Mucosa of descending colon (tissue), 3 donors: Measurements from ENCODE around the gene MAP1S. TPM values are rescaled to one million over a fixed set of nuclear protein-coding genes. Genes with fewer than 3 reads are reported as not detected.

ENCODE experiments used
- ATAC-seq: fragments of 200-7000 bp; cut with Tn5 transposase; one replicate; pipeline ENCODE4 v1.9.1; 2020; ENCODE audit warnings: mild to moderate bottlenecking, moderate library complexity
- DNase-seq, 3 donors: peaks; one replicate each; pipeline ENCODE4 v3.0.0-alpha.2; 2020
- H3K36me3 ChIP-seq: fragments of 200-600 bp; one replicate; pipeline ENCODE4 v1.8.0; 2021; ENCODE audit warnings: low read depth, mild to moderate bottlenecking
- H3K4me1 ChIP-seq: fragments of 200-600 bp; one replicate; pipeline ENCODE4 v1.8.0; 2021; ENCODE audit warnings: low read depth, mild to moderate bottlenecking
- H3K4me3 ChIP-seq: fragments of 200-600 bp; one replicate; pipeline ENCODE4 v1.8.0; 2021; ENCODE audit warnings: mild to moderate bottlenecking
- H3K9me3 ChIP-seq: fragments of 200-600 bp; one replicate; pipeline ENCODE4 v1.8.0; 2021; ENCODE audit warnings: mild to moderate bottlenecking
- intact Hi-C, 2 donors: fragments of 100-400 bp; cut with DNase I in 1 of 2; cut with micrococcal nuclease in 1 of 2; formaldehyde crosslinking; loops; one replicate each; pipeline versions ENCODE4 v1.11.0 to v1.11.1; 2022; cut with DNase I, micrococcal nuclease
- total RNA-seq, 3 donors: library from RNA; stranded (reverse); fragmentation: NEBNext Ultra II Directional in 2 of 3; extraction: Animal tissue kit (Norgen Biotek cat#: 25700) in 2 of 3; gene quantifications; one replicate each; pipeline versions ENCODE4 v1.2.1 to v1.2.4, GENCODE V29; 2021 to 2023
- TF ChIP-seq, protein P1 (sequence below): fragments of 200-600 bp; IDR thresholded peaks from one replicate; pipeline ENCODE4 v1.8.0; 2022; ENCODE audit warnings: antibody characterized with exemption, mild to moderate bottlenecking
- donor health status: DM: no; HTN: no; CAD: no; lungs with moderate emphysema.
- donor health status: DM: no; HTN: no; CAD: no.
- donor health status: DM: no; HTN: yes; CAD: no.

MAP1S gene
- total RNA-seq, 3 donors from 2014 or later = 42.2 to 57.2 (median 44.7) TPM

- H3K36me3 ChIP-seq = peaks cover 5% of the 10 kb centered on the region
- no peak overlapping the region for H3K4me3 ChIP-seq
- H3K4me1 ChIP-seq = no peaks in the 10 kb centered on the region
- ATAC-seq = no peak
- intact Hi-C loops = no loop called here
- no peak for DNase-seq
- TF ChIP-seq, protein P1, sequence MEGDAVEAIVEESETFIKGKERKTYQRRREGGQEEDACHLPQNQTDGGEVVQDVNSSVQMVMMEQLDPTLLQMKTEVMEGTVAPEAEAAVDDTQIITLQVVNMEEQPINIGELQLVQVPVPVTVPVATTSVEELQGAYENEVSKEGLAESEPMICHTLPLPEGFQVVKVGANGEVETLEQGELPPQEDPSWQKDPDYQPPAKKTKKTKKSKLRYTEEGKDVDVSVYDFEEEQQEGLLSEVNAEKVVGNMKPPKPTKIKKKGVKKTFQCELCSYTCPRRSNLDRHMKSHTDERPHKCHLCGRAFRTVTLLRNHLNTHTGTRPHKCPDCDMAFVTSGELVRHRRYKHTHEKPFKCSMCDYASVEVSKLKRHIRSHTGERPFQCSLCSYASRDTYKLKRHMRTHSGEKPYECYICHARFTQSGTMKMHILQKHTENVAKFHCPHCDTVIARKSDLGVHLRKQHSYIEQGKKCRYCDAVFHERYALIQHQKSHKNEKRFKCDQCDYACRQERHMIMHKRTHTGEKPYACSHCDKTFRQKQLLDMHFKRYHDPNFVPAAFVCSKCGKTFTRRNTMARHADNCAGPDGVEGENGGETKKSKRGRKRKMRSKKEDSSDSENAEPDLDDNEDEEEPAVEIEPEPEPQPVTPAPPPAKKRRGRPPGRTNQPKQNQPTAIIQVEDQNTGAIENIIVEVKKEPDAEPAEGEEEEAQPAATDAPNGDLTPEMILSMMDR = no peak
- H3K9me3 ChIP-seq = no peaks in the 10 kb centered on the region
Observed at GRCh38 chr19:17727843-17728242, 8.6 kb downstream of the MAP1S start.

DNA sequence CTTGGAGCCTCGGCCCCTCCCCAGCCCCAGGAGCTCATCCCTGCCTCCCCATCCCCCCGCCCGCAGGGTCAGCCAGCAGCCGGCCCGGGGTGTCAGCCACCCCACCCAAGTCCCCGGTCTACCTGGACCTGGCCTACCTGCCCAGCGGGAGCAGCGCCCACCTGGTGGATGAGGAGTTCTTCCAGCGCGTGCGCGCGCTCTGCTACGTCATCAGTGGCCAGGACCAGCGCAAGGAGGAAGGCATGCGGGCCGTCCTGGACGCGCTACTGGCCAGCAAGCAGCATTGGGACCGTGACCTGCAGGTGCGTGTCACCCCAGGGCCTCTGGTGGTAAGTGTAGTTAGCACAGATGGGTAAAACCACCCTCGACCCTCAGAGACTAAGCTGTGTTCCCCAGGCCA lies 13.8 kb downstream of the MAP1S start:
- no peaks in the 10 kb centered on the region for H3K36me3 ChIP-seq
- no peak overlapping the region for H3K4me3 ChIP-seq
- TF ChIP-seq, protein P1 = no peak
- no peaks in the 10 kb centered on the region for H3K9me3 ChIP-seq
- intact Hi-C loops = no loop called here
- ATAC-seq (no peak), DNase-seq (no peak)
- H3K4me1 ChIP-seq = no peaks in the 10 kb centered on the region

- no peak overlapping the region for H3K4me3 ChIP-seq
- TF ChIP-seq, protein P1 = no peak
- ATAC-seq (no peak), DNase-seq (no peak)
- intact Hi-C loops = no loop called here
- H3K9me3 ChIP-seq = no peaks in the 10 kb centered on the region
- no peaks in the 10 kb centered on the region for H3K4me1 ChIP-seq
- no peaks in the 10 kb centered on the region for H3K36me3 ChIP-seq
Observed at GRCh38 chr19:17734146-17734545, 14.9 kb downstream of the MAP1S start.

DNA sequence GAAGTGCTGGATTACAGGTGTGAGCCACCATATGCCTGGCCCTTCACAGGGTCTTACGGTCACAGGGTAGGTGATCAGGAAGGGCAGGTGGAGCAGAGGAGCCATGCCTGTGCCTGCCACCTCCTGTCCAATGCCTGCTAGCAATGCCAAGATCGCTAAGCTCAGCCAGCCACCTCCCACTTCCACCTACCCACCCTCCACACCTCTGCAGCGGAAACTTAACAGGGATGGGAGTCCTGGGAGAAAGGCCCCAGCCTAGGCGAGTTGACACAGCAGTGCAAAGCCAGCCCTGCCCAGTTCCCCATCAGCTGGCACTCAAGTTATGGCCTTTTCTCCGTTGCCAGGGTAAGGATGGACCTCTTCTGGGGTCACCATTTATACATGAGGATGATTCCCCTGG lies 16.1 kb downstream of the MAP1S start:
- no peak for ATAC-seq
- H3K9me3 ChIP-seq = no peaks in the 10 kb centered on the region
- intact Hi-C loops = no loop called here
- no peaks in the 10 kb centered on the region for H3K36me3 ChIP-seq
- TF ChIP-seq, protein P1 = no peak
- H3K4me3 ChIP-seq = no peak overlapping the region
- no peaks in the 10 kb centered on the region for H3K4me1 ChIP-seq
- no peak for DNase-seq

DNA sequence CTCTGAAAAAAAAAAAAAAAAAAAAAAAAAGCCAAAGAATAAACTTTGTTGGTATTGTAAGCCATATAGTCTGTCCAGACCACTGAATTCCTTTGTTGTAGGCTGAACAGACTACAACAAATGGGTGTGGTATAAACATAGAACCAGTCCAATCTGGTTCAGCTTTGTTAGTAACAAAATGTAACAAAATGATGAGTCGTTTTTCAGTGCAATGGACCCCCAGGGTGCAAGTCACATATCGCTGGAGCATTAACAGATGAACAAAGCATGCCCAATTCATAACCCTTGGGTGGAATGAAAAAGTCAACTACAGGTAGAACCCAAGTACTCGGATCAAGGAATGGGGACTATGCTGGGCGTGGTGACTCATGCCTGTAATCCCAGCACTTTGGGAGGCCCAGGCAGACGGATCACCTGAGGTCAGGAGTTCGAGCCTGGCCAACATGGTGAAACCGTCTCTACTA lies 18.4 kb downstream of the MAP1S start:
- intact Hi-C loops = no loop called here
- H3K36me3 ChIP-seq = no peaks in the 10 kb centered on the region
- no peak overlapping the region for H3K4me3 ChIP-seq
- DNase-seq = no peak
- no peak for ATAC-seq
- no peaks in the 10 kb centered on the region for H3K9me3 ChIP-seq
- no peaks in the 10 kb centered on the region for H3K4me1 ChIP-seq
- TF ChIP-seq, protein P1 = no peak
